Fibroblast of upper back skin (primary cell): ENCODE data around the gene CDC42BPA.
"Not testable (repeated sequence)": the region's sequence is repeated elsewhere in the genome, so short reads cannot be mapped to it uniquely, and the experiment has no call there.

Experiments used
- DNase-seq: peaks from one replicate; pipeline ENCODE4 v3.0.0-alpha.2; 2013

CDC42BPA gene

DNA sequence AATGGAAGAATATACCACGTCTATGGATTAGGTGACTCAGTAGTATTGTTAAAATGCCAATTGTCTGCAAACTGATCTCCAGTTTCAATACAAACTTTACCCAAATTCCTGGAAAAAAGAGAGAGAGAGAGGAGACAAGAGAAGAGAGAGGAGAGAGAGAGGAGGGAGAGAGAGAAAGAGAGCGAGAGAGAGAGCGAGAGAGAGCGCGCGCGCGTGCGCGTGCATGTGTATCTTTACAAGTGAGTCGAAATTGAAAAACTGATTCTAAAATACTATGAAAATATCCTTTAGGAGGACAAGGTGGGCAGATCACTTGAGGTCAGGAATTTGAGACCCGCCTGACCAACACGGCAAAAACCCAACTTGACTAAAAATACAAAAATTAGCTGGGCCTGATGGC is 65.2 kb downstream of the CDC42BPA start:
- no peak for DNase-seq

DNA sequence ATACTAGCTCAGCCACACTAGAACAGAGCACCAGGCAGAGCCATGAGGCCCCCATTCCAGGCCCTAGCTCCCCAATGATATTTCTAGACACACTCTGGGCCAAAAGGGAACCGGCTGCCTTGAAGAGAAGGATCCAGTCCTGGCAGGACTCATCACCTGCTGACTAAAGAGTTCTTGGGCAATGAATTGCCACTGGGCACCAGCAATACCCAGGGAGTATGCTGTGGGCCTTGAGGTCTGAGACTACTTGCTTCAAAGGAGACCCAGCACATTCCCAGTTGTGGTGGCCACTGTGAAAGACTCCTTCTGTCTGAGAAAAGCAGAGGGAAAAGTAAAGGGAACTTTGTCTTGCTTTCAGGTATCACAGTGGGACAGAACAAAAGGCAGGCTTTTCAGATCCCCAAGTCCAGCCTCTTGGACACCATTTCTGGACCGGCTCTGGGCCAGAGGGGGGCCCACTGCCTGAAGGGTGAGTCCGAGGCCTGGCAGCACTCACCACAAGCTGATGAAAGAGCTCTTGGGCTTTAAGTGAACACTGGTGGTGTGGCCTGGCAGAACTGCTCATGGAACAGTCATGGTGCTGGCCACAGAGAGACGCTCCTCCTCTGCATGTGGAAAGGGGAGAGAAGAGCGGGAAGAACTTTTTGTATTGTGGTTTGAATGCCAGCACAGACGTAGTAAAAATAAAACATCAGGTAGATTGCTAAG is 72.5 kb downstream of the CDC42BPA start:
- no peak for DNase-seq

DNA sequence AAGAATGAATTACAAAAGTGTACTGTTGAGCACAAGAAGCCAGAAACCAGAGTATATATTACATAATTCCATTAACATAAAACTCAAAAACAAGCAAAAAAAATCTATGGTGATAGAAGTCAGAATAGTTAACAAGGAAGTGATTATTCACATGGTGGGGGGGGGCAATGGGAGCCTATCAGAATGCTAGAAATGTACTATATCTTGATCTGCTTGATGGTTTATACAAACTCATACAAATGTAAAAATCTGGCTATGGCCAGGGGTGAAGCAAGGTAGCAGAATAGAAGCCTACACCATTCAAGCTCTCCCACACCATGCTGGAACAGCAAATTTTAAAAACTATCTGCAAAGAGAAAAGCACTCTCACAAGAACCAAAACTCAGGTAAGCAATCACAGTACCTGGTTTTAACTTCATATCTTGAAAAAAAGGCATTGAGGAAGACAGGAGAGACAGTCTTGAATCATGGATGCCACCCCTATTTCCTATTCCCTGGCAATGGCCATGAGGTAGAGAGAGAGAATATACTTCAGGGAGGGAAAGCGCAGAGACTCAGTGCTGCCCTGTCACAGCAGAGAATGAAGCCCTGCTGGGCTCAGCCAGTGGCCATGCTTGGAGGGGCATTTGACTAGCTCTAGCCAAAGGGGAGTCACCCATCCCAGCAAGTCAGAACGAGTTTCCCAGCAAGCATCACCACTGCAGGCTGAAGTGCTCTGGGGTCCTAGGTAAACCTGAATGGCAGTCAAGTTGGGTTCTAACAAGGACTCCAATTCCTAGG is 73.8 kb downstream of the CDC42BPA start:
- DNase-seq: no peak

DNA sequence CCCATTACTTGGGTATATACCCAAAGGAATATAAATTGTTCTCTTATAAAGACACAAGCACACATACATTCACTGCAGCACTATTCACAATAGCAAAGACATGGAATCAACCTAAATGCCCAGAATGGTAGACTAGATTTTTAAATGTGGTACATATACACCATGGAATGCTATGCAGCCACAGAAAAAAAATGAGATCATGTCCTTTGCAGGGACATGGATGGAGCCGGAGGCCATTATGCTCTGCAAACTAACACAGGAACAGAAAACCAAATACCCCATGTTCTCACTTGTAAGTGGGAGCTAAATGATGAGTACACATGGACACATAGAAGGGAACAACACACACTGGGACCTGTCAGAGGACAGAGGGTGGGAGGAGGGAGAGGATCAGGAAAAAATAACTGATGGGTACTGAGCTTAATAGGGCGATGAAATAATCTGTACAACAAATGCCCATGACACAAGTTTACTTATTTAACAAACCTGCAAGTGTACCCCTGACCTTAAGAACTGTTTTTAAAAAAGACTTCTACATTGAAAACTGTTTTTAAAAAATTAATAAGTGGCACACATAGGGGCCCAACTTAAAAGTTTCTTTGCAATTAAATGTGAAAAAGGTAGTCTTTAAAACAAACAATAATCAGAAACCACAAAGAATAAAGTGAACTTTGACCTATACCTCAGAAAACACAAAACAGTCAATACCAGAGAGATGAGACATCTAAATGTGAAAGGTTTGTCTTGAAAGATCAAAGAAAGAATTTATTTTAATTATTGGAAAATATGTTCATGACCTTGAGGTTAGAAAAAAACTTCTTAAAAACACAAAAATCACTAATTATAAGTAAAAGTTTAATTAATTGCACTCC is 75.2 kb downstream of the CDC42BPA start:
- DNase-seq: no peak

DNA sequence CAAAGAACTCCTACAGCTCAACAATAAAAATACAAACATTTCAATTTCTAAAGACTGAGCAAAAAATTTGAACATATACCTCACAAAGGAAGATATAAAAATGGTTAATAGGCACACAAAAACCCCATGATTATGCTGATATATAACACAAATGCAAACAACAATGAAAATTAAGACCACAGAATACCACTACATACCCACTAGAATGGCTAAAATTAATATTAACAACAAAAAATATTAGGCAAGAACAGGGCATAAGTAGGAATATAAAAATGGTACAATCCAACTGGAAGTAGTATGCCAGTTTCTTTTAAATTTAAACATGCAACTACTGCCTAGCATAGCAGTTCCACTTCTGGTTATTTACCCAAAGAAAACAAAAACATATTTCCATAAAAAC is 77.3 kb downstream of the CDC42BPA start:
- no peak for DNase-seq

DNA sequence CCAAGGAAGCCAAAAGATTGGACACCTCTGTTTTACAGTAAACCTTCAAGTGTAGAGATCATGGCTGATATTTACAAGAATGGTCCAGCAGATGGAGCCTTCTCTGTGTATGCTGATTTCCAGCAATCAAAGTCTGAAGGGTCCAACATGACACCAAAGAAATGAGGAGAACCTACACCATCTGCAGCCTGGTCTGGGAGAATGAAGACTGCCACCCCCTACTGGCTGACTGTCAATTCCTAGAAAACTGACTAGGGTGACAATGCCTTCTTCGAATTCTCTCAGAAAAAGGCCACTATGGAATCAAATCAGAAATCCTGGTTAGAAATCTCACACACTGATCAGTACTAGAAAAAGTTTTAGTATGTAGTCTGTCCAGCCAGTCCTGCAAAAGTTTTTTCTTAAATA is 83.3 kb downstream of the CDC42BPA start:
- DNase-seq: peak; percentile 70

DNA sequence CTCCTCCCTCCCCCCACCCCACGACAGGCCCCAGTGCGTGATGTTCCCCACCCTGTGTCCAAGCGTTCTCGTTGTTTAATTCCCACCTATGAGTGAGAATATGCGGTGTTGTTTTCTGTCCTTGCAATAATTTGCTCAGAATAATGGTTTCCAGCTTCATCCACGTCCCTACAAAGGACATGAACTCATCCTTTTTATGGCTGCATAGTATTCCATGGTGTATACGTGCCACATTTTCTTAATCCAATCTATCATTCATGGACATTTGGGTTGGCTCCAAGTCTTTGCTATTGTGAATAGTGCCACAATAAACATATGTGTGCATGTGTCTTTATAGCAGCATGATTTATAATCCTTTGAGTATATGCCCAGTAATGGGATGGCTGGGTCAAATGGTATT is 87.2 kb downstream of the CDC42BPA start:
- DNase-seq: not testable (repeated sequence)

DNA sequence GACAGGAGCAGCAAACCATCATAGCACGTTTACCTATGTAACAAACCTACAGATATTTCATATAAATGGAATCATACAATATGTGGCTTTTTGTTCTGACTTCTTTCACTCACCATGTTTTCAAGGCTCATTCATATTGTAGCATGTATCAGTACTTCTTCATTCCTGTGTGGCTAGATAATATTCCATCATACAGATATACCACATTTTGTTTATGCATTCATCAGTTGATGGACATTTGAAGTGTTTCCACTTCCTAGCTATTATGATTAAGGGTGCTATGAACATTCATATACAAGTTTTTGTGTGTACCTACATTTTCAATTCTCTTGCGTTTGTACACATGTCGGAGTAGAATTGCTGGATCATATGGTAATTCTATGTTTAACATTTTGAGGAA is 90.1 kb downstream of the CDC42BPA start:
- DNase-seq: no peak

DNA sequence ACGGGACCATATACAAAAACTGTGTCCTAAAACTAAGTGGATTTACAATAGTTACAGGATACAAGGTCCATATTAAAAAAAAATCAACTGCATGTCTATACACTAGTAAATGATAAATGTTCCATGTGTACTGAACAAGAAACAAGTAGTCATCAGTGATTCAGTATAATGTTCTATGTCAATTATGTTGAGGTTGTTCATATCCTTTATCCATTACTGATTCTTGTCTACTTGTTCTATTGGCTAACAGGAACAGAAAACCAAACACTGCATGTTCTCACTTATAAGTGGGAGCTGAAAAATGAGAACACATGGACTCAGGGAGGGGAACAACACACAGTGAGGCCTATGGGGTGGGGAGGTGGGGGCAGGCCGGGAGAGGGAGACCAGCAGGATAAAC is 90.5 kb downstream of the CDC42BPA start:
- no peak for DNase-seq

DNA sequence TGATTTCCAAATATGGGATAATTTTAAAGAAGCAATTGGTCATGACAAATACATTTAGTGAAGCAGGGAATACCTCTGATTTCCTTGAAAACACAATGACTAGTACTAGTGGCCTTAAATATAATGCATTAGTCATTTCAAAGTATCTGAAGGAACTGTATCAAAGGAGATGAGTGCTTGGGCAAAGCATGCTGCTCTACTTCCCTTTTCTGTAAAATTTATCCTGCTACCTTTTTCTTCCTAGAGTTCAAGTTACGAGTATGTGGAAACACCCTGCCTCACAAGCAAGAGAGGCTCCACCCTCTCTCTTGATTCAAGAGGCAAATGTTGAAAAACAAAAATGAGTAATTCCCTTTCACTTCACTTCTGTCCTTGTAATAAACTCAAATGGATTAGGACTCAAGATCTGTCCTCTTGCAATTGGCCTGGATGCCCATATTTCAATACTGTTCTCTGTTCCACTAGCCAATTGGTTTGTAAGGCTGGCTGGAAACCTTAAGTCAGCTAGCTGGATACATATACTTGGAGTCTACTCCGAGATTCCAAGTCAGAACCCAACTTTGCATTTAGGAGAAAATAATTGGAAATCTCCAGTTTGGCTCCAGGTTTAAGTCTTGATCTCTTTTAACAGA is 92.5 kb downstream of the CDC42BPA start:
- DNase-seq: peak; percentile 80

DNA sequence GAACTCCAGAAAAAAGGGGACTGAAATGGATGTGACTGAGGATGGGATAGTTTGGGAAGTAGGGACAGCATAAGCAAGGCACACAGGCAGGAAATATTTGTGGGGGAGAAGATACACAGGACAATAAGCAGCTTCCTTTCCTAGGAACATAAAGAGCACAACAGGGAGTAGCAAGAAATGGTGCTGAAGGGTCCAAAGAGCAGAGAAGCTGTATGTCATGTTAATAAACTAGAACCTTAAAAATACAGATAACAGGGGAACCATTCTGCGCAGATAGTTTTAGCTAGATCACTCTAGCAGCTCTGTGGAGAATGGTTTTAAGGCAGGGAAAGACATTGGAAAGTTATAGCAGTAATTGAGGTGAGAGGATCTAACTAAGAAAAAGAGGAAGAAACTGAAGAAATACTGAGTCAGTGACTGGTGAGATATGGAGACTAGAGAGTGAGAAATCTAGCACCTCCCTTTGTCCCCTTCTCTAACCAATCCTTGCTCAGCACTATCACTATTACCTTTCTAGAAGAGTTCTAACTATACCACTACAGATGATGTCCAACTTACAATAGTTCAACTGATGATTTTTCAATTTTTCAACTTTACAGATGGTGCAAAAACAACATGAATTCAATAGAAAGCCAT is 95.0 kb downstream of the CDC42BPA start:
- no peak for DNase-seq

DNA sequence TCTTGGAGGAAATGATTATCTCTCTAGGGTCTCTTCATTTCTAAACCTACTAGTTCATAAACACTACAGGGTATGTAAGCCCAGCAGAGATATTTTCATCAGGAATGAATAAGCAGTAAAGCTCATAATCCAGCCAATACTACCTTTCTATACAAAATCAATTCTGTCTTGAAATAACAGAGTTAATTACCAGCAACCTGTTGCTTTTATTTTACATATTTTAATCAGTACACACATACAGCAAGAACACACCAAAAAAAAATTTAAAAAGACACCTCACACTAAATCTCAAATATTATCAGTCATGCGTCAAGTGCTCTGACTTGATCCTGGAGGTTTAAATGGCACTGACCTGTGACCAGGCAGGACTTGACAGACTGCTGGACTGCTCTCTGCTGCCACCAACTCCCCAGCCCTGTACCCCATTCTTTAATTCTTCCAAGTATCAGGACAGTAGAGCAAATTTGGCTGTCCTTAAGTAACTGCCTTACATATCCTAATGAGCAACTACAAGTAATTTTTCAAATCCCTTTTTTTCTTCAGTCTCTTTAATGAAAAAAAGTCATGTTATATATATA is 98.5 kb downstream of the CDC42BPA start:
- no peak for DNase-seq

DNA sequence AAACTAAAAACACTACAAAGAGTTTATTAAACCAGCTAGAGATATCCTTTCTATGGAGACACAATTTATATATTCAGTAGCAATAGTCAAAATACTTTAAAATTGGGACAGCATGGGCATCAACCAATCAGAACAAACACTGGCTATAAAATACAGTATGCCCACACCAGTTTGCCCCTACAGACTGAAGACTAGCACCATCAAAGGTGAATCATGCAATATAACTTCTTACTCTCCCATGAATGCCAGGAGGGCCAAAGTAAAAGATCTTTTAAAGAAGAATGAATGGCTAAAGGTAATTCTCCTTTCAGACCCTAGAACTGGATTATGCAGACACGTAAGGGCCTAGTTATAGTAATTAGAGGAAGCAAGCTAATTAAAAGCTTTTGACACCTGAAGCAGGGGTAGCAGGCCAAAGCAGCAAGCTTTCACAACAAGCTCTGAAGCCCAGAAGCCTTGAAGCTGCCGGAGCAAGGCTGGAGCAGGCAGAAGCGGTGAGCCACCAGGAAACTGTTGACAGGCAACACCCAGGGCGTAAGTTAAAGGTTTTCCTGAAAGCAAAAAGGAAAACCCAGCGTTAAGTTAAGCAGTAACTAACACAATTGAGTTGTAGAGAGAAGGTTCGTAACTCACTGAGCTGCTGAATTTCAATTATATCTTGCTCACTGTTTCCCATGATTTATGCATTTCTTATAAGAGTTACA is 99.3 kb downstream of the CDC42BPA start:
- no peak for DNase-seq

DNA sequence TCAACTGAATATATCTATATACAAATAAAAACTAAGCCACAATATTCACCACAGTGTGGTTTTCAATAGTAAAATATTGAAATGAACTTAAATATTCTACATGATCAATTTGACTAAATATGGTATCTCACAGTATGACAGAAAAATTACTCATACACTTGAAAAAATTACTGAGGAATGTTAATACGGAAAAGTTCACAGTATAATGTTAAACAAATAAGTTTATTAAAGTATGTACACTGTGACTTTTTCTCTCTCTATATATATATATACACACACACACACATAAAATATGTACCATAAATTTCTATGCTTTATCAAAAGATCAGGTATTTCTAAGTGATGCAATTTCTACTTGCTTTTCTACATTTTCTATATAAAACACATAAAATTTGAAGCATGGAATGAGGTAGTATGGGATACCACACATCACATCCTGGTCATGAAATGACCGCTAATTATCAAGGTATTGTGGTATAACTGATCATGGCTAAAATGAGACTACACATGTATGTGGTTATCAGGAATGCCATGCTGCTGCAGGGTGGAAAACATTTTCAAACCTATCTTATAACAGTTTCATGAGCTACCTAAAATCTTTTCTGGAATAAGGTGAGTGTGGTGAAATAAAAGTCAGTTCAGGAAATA is 102.3 kb downstream of the CDC42BPA start:
- DNase-seq: peak; percentile 50

DNA sequence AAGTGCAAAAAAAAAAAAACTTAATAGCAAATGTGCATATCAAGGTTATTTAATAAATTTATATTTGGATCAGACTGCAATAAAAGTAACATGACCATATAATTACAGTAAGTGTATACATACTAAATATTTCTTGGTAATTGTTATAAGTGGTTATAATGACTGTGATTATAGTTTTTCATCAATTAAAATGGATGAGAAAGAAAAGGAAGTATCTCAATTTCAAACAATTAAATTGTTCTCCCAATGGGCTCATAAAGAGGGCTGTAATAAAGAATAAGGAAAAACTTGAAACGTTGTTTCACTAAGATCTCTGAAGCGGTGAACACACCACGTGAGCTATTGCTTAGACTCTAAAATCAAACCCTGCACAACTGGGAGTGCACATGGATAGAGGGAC is 104.1 kb downstream of the CDC42BPA start:
- DNase-seq: no peak

DNA sequence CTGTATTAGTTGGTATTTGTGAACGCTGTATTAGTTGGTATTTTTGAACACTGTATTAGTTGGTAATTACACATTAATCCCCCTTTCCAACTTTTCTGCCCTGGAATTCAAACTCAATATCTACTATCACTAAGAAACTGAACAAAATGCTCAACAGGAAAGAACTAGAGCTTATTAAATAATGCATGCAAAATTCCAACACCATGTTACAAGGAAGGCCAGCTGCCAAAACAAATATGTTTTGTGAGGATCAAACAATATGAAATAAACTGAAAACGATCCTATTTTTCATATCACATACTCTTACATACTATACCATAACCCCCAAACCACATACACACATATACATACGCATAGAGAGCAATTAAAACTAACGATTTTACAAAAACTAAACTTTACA is 104.9 kb downstream of the CDC42BPA start:
- DNase-seq: no peak

DNA sequence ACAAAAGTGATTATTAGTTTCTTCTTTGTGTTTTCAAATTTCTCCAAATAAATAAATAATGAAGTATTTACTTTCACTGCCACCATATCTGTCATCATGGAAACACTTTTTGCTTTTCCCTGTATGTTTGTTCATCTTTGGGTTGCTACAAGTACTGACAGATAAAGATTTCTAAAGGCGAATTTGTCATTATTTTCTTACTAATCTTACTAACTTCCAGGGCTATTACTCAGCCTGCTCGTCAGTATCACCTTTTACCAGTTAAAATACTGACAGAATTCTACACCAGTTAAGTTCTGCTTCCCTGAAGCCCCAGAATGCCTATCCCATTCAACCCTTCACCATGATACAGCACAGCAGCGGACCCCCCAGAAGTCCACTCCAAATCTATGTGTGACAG is 106.1 kb downstream of the CDC42BPA start:
- no peak for DNase-seq

DNA sequence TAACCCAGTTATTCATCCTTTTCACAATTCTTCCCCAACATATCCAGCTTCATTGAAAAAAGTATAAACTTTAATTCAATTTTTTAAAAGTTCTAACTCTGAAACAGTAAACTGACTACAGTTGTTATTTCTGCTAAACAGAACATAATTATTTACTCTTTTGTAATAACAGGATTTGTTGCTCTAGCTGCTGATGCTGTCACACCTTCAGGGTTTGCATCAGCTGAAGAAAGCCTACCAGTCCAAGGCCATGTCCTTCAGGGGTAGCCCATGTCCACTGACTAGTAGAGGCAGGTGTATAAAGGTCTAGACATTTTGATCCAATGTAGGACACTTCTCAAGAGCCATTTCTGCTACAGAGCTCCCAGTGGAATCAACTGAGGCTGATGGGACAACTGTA is 107.7 kb downstream of the CDC42BPA start:
- DNase-seq: no peak

DNA sequence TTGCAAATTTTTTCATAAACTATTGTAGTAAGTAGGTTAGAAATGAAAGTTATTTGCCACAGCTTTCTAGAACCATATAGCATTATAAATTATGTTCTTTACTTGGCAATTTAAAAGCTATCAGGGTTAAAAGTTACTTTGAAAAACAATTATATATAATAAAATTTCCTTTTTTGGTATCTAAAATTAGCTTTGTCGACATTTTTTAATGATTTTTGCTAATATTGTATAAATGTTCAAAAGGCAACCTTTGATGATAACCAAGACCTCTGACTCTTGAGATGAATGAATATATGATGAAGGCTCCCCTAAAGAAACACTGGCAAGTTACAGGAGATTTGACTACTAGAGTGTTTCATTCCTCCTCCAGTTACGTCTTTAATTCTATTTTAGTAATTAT is 121.2 kb downstream of the CDC42BPA start:
- DNase-seq: no peak

DNA sequence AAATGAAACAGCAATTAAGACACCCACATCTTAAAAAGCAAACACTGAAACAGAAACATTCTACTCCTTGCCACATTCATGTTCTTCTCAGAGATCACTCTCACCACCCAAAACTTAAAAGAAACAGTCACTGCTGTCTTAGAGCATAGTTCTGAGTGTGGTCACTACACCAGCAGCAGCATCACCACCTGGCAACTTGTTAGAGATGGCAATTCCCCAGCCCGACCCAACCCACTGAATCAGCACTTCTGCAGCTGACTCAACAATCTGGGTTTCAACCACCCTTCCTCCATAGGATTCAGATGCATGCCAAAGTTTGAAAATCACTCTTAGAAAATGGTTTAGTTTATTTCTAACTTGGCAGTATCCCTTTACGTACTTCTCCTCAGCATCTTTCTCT is 126.1 kb downstream of the CDC42BPA start:
- DNase-seq: peak; percentile 95

DNA sequence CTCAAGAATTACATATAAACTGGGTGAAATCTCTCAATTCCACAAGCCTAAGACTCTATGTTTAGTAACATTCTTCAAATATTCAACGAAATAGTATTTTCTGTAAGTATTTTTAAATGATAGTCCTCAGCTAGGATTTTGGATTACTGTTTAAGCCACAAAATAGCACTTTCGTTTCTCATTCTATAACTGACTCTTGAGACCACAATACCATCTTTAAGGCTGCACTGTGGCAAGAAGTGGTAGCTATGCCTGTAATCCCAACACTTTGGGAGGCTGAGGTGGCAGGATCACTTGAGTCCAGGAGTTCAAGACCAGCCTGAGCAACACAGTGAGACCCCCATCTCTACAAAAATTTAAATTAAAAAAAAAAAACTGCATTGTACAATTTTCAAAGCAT is 126.7 kb downstream of the CDC42BPA start:
- no peak for DNase-seq
